Renal pelvis (tissue), 4 donors: ENCODE measurements around the gene CNPY4. TPM values are rescaled to one million over a fixed set of nuclear protein-coding genes. Genes with fewer than 3 reads are reported as not detected.

Source experiments
- DNase-seq: peaks from one replicate; pipeline ENCODE4 v3.0.0-alpha.2; 2013
- polyA plus RNA-seq, 3 donors: library from polyadenylated mRNA; unstranded; fragments of 120-200 nt; gene quantifications; one replicate each; pipeline ENCODE4 v1.2.1, GENCODE V29; 2013; ENCODE audit not compliant: insufficient read length in 3 of 3

Gene CNPY4
- polyA plus RNA-seq, 3 donors = 39.3 to 43.0 (median 41.5) TPM

- no peak for DNase-seq
Observed at GRCh38 chr7:100160067-100160466, 40.6 kb downstream of the CNPY4 start.

- no peak for DNase-seq
Observed at GRCh38 chr7:100163006-100163531, 43.6 kb downstream of the CNPY4 start.

- DNase-seq = no peak
Observed at GRCh38 chr7:100163871-100164270, 44.4 kb downstream of the CNPY4 start.

GRCh38 chr7:100166317-100166940, 47.0 kb downstream of the CNPY4 start:
- DNase-seq = no peak

DNA sequence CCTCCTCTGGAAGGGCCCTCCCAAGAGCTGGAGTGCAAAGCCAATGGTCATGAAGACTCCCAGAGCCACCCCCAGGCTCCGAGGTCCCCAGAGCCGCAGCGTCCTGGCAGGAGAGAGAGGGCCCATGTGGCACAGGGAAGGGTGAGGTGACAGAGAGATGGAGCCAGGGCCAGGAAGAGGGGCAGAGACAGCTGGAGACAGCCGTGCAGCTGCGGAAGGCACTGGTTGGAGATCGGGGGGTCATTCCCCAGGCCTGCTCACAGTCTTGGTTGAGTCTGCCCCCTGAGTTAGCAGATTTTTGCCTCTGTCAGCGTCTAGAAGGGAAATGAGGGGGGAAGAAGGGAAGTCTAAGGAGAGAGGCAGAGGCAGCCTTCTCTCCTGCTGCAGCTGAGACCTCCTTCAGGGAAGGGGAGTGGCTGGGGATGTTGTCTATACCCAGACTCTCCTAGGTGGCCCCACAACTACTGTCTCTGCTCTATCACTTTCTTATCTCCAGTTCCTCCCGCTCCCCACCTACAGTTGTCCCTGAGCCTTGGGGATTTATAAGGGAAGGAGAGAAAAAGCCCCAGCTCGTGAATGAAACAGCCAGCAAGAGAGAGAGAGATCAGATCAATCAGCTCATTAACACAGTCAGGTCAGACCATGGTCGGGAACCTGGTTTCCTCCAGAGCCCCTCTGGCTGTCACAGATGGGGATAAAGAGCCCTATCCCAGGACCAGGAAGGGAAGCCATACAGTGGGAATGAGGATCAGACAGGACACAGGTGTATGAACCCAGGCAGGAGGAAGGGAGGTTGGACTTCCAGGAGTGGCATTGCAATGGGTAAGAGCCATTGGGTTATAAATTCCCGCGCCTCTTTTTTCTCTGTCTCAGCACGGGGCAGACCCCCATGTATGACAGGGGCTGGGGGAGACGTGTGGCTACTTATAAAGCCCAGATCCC, 47.8 kb downstream of the CNPY4 start:
- DNase-seq = no peak

- DNase-seq = no peak
Observed at GRCh38 chr7:100167912-100168323, 48.5 kb downstream of the CNPY4 start.

- DNase-seq = no peak
Observed at GRCh38 chr7:100169147-100169850, 49.9 kb downstream of the CNPY4 start.

DNA sequence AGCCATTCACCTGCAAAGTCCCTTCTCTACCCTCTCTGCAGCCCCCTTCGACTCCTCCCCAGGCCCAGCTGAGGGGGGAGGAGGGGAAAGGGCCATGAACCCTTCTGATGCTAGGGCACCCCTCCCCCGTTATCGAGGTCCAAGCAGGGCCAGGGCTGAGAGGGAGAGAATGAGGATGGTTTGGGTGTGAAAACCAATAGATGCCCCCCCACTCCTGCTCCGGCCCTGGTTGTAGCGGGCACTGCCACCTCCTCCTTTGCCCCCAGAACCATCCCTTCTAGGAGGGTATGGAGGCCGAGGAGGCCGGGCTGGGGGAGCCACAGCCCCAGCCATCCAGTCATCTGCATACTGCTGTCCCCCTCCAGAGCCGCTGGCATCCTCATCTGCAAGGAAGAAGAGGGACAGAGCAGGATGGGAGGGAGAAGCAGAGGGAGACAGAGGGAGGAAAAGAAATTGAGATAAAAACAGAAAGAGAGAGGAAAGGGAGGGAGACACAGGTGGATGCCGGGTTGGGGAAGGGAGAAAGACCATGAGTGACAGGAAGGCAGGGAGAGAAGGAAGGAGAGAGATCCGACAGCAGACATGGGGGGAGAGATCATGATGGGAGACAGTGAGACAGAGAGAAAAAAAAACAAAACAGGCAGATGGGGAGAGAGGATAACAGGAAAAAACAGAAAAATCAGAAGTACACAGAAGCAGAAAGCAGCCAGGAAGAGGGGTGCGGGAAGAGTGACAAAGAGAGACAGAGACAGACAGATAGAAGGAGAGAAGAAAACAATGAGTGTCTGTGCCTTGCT, 50.9 kb downstream of the CNPY4 start:
- DNase-seq = no peak

- DNase-seq = no peak
Observed at GRCh38 chr7:100171087-100171681, 51.8 kb downstream of the CNPY4 start.

GRCh38 chr7:100171840-100172239, 52.4 kb downstream of the CNPY4 start:
- no peak for DNase-seq

- DNase-seq = no peak
Observed at GRCh38 chr7:100173806-100174495, 54.5 kb downstream of the CNPY4 start.

GRCh38 chr7:100174582-100174981, 55.1 kb downstream of the CNPY4 start:
- no peak for DNase-seq

Other genes with a start within 250 kb of the CNPY4 start
- gene OR2AE1, start 242.6 kb upstream of the CNPY4 start, polyA plus RNA-seq = under 1 TPM in 1 of 3 donors, not detected in 2; 0.27 TPM
- 10 to 100 TPM; 30.1 to 39.5 (median 31.1) TPM for gene TRIM4, start 200.1 kb upstream of the CNPY4 start, polyA plus RNA-seq
- 1 to 10 TPM in 1 of 3 donors, under 1 TPM in 2; 0.86 to 1.7 (median 0.95) TPM for gene GJC3, start 190.0 kb upstream of the CNPY4 start, polyA plus RNA-seq
- gene AZGP1, start 143.6 kb upstream of the CNPY4 start, polyA plus RNA-seq = 10 to 100 TPM; 62.6 to 70.1 (median 68.7) TPM
- gene ZKSCAN1, start 104.0 kb upstream of the CNPY4 start, polyA plus RNA-seq = 10 to 100 TPM; 42.4 to 68.8 (median 63.1) TPM
- 10 to 100 TPM; 22.8 to 27.1 (median 23.3) TPM for gene ZSCAN21, start 69.9 kb upstream of the CNPY4 start, polyA plus RNA-seq
- 10 to 100 TPM; 50.5 to 58.6 (median 57.8) TPM for gene ZNF3, start 37.9 kb upstream of the CNPY4 start, polyA plus RNA-seq
- 100 to 1,000 TPM; 133 to 137 (median 135) TPM for gene COPS6, start 30.7 kb upstream of the CNPY4 start, polyA plus RNA-seq
- 100 to 1,000 TPM; 166 to 180 (median 170) TPM for gene MCM7, start 18.2 kb upstream of the CNPY4 start, polyA plus RNA-seq
- gene AP4M1, start 18.0 kb upstream of the CNPY4 start, polyA plus RNA-seq = 10 to 100 TPM; 33.4 to 39.4 (median 39.0) TPM
- 10 to 100 TPM; 65.8 to 72.3 (median 69.2) TPM for gene TAF6, start 276 bp upstream of the CNPY4 start, polyA plus RNA-seq
- gene MBLAC1, start 7.3 kb downstream of the CNPY4 start, polyA plus RNA-seq = 1 to 10 TPM; 1.7 to 2.6 (median 2.0) TPM
- gene LAMTOR4, start 29.3 kb downstream of the CNPY4 start, polyA plus RNA-seq = 100 to 1,000 TPM; 116 to 136 (median 129) TPM
- gene TRAPPC14, start 39.1 kb downstream of the CNPY4 start, polyA plus RNA-seq = 10 to 100 TPM; 21.0 to 27.1 (median 24.7) TPM
- gene GAL3ST4, start 49.0 kb downstream of the CNPY4 start, polyA plus RNA-seq = 1 to 10 TPM; 5.8 to 6.0 (median 5.9) TPM
- gene GPC2, start 57.7 kb downstream of the CNPY4 start, polyA plus RNA-seq = 10 to 100 TPM; 13.6 to 16.6 (median 14.0) TPM
- 10 to 100 TPM; 10.2 to 33.4 (median 30.1) TPM for gene STAG3, start 58.3 kb downstream of the CNPY4 start, polyA plus RNA-seq
- gene PVRIG, start 100.3 kb downstream of the CNPY4 start, polyA plus RNA-seq = 1 to 10 TPM; 2.0 to 9.2 (median 8.1) TPM
- gene SPDYE3, start 188.1 kb downstream of the CNPY4 start, polyA plus RNA-seq = 10 to 100 TPM in 1 of 3 donors, 1 to 10 TPM in 2; 6.4 to 10.4 (median 8.1) TPM
- gene PILRB, start 238.5 kb downstream of the CNPY4 start, polyA plus RNA-seq = 10 to 100 TPM; 35.8 to 63.6 (median 63.1) TPM